Embryonic facial prominence (tissue), 1 donor: Measurements from ENCODE around the gene SLC41A3.
"Not testable (repeated sequence)": the region's sequence is repeated elsewhere in the genome, so short reads cannot be mapped to it uniquely, and the experiment has no call there.

Experiments
- DNase-seq: peaks from one replicate; pipeline ENCODE4 v3.0.0-alpha.2; 2016; ENCODE audit errors: extremely low spot score

SLC41A3 gene

DNA sequence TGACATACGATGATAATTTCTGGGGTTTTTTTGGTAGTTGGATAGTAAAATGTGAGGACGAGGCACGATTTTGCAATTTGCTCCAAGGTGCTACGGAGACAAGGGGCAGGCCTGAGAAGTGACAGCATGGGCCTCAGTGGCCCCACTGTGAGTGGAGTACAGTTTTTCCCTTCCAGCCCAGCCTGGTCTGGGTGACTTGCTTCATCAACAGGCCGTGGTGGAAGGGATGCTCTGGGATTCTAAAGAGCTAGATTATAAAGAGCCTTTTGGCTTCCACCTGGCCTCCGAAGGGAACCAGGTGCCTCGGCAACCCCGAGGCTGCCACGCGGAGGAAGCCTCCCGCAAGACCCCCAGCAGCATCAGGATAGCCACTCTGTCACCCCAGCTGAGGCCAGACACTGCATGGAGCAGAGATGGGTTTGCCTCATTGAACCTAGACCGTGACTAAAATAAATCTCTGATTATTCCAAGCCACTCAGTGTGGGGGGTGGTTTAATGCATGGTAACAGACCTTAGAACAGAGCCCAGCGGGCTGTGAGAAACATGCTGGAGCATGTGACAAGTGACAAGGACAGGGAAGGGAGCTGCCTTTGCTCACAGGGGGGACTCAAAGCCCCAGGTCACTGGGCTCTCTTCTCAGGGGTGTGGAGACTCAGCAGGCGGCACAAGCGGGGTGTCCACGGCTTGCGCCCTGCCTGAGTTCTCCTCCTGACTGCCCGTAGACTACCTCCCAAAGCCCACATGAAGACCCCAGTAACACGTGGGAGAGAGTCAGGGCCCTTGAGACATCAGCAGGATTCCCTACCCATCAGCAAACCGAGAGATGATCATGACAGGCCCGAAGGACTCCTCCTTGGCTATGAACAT lies 22.6 kb upstream of the SLC41A3 start:
- DNase-seq, result no peak

- DNase-seq, result no peak
These were observed 21.8 kb upstream of the SLC41A3 start for GRCh38 chr3:126105691-126106187.

DNA sequence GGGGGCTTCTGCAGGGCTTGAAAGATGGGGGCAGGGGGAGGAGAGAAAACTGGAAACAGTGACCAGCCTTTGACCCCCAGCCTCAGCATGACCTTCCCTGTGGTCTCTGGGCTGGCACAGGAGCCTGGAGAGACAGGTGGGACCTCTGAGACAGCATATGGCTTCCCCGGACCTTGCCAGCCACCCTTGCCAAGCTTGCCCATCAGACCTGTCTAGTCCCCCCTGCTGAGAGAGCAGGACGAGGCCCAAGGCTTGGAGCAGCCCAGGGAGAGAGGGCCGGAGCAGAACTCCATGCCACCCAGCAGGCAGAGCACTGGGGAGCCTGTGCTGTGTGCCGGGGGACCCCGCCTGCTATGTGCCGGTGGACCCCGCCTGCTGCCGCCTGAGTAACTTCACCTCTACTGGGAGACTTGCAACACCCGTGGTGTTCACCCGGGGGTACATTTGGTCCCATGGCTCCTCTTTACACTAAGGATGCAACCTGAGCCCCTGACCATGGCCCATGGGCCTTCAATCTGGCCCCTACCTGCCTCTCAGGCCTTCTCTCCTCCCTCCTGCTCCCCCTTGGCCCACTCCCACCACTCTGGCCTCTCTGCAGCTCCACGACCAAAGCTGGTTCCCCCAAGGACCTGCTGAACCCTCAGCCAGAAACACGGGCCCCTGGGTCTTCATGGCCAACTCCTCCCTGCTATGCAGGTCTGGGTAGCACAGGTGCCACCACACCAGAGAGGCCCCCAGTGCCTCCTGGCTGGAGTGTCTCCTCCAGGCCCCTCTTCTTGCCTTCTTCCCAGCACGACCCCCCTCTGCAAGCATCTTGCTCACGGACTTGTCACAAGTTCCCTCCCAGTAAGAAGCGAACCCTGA lies 21.1 kb upstream of the SLC41A3 start:
- no peak for DNase-seq

- DNase-seq, result no peak
These were observed 20.2 kb upstream of the SLC41A3 start for GRCh38 chr3:126104028-126104635.

GRCh38 chr3:126103121-126104027 lies 19.4 kb upstream of the SLC41A3 start:
- no peak for DNase-seq

- DNase-seq, result no peak
These were observed 18.6 kb upstream of the SLC41A3 start for GRCh38 chr3:126102530-126102951.

GRCh38 chr3:126102011-126102410 lies 18.1 kb upstream of the SLC41A3 start:
- no peak for DNase-seq

DNA sequence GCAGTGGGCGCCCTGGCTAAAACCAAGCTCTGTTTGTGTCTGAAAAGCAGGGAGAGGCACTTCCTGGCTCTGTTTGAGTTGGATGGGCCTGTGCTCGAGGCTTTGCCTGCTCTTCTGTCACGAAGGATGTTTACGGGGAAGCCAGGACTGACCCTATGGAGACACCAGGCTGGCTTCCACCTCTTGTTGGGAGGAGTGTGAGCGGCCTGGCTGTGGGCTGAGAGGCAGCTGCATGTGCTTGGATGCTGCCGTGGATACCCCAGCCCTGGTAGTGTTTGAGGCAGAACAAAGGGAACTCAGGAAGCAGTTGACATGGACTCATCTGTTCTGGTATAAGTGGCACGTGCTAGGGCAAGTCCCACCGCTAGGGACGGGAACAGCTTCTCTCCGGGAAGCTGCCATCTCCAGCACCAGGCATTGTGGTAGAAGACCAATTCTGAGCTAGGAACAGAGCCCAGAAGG lies 17.6 kb upstream of the SLC41A3 start:
- DNase-seq, result no peak

DNA sequence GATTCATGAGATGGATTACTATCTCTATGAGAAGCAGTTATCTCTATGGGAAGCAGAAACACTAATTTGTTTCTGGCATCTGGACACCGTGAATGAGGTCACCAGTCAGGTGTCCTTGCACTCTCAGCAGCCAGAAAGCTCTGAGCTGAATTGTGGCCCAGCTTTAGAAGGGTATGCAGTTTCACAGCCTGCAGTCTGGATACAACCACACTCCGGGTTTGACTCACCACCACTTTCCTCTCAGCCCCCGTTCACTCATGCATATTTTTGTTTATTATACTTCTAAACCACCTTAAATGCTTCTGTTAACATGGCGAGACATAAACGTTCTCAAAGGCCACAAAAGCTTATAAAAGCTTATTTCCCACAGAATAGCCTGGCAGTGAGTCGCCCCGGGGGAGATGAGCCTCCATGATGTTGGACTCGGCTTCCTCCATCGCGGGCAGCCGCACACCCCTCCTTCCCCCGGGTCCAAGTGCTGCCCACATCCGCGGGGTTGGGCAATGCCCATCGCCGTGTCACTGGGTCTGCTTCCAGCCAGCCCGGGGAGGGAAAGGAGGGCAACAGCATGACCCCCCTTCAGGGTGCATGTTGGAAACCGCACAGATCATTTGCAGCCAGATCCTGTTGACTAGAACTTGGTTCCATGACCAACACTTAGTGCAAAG lies 16.8 kb upstream of the SLC41A3 start:
- no peak for DNase-seq

- no peak for DNase-seq
These were observed 16.3 kb upstream of the SLC41A3 start for GRCh38 chr3:126100269-126100633.

DNA sequence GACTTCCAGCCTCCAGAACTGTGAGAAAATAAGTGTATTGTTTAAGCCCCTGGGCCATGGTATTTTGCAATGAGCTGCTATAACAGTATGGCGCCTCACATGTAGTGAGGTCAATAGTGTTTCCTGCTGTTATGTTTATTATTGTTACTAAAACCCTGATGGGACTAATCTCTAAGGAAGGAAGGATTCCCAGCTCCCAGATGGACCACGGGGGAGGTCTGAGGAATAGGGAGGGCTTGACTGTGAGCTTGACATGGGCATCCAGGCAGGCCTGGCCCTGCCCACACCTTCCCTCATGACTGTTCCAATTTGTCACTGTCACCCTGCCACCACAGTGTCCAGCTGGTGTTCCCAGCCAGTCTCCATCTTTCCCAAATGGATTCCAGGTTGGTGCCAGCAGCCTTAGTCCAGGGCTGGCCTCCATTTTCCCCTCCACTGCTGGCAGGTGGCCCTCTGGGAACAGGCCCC lies 14.5 kb upstream of the SLC41A3 start:
- DNase-seq, result no peak

GRCh38 chr3:126097801-126098200 lies 13.9 kb upstream of the SLC41A3 start:
- no peak for DNase-seq

GRCh38 chr3:126096274-126096673 lies 12.3 kb upstream of the SLC41A3 start:
- DNase-seq, result not testable (repeated sequence)

DNA sequence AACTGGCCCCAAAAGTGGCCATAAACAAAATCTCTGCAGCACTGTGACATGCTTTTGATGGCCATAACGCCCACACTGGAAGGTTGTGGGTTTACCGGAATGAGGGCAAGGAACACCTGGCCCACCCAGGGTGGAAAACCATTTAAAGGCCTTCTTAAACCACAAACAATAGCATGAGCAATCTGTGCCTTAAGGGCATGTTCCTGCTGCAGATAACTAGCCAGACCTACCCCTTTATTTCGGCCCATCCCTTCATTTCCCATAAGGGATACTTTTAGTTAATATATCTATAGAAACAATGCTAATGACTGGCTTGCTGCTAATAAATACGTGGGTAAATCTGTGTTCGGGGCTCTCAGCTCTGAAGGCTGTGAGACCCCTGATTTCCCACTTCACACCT lies 8.2 kb upstream of the SLC41A3 start:
- DNase-seq, result not testable (repeated sequence)

DNA sequence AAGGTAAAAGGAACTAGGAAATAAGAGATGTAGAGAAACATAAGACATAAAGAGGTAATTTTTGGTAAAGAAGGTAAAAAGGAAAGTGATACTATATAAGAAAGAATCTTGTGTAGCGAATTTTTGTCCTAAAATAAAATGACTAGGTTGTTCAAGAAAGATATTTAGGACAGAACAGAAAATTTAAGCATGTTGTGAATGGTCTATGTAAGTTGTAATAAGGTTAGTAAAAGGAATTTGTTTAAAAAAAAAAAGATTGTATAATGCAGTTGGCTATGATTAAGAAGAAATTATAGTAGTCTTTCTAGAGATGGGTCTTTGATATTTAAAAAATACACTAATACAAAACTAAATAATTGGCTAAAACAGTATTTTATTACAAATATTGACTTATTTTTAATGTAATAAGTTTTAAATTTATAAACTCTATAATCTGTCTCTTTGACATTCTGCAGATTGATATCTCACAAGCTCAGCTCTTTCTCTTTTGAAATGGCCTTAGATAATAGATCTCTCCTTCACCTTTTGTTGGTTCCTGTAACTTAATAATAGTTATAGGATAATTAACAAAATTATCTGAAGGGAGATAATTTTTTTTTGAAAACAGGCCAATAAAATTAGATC lies 3.7 kb upstream of the SLC41A3 start:
- DNase-seq, result no peak

GRCh38 chr3:126085841-126086240 lies 1.9 kb upstream of the SLC41A3 start:
- DNase-seq, result no peak

GRCh38 chr3:126085276-126085675 lies 1.4 kb upstream of the SLC41A3 start:
- no peak for DNase-seq

- DNase-seq, result no peak
These were observed 850 bp upstream of the SLC41A3 start for GRCh38 chr3:126084768-126085180.

DNA sequence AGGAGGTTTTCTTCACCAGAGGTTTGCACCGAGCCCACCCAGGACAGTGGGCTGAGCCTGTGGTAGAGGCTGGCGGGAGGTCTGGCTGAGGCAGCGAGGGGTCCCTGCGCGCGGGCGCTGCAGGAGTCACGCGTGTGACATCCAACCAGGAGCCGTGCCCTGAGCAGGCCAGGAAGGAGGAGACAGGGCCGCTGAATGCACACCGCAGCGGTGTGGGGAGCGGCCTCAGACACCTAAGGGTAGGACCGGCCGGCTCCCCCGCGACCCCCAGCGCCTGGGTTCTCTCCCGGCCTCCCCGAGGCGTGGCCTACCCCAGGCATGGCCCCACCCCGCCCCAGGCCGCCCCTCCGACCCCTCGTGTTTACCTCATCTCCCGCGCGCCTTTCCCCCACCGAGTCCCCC lies 412 bp downstream of the SLC41A3 start:
- no peak for DNase-seq

- DNase-seq, result no peak
These were observed 832 bp downstream of the SLC41A3 start for GRCh38 chr3:126083138-126083445.
